Measurements from ENCODE around the gene ANKMY1.
"Not testable (repeated sequence)": the region's sequence is repeated elsewhere in the genome, so short reads cannot be mapped to it uniquely, and the experiment has no call there.

ANKMY1 gene

DNA sequence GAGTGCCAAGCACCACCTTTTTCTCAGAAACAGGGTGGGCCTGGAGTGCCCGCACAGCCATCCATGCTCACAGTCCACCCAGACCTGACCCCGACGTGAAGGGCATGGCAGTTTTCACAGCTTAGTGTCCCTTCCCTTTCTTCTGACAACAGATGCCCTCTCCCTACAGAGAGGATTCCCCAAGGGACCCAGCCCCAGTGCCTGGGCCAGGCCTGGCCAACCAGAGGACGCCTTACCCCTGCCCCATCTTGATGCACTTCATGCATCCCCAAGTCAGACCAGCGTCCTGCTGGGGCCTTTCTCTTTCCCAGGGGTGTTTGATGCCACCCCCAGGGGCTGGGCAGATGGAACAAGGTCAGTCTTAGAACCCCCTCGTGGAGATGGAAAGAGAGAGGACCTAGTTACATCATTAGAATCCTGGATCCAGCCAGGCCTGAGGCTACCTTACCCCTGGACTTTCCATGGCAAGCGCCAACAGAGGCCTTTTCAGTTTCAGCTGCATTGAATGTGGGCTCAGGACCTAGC lies 3.8 kb downstream of the ANKMY1 start:
- DNase-seq = no peak

DNA sequence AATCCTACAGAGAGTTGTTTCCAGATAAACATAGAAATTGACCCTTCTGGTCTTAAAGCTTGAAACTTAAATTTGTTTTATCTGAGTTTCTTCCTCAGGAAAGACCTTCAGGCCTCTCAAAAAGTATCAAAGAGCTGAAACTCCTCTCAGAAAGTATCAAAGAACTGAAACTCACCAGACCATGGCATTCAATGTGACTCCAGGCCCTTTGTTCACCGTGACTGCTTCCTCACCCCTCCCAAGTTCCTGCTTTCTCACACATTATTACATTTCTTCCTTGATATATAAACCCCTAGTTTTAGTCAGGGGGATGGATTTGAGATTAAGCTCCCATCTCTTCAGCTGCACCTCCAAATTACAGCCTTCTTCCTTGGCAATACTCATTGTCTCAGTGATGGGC lies 6.0 kb downstream of the ANKMY1 start:
- no peak for DNase-seq

DNA sequence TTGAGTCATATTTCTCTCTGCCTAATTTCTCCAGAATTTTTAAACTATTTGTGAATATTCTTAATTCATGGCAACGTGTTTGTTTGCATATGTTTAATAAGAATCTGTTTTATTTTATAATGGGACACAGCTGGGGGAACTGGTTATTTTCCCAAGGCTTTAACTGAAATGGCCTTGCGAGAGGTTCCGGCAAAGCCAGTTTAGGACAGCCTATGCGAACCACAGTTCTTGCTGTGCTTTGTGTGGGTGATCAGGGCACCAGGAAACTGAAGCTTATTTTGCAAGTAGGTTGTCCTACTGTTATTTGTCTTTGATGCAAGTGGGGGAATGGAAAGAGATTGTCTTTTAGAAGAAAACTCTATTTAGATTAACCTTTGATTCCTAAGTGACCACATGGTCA lies 6.5 kb downstream of the ANKMY1 start:
- no peak for DNase-seq

DNA sequence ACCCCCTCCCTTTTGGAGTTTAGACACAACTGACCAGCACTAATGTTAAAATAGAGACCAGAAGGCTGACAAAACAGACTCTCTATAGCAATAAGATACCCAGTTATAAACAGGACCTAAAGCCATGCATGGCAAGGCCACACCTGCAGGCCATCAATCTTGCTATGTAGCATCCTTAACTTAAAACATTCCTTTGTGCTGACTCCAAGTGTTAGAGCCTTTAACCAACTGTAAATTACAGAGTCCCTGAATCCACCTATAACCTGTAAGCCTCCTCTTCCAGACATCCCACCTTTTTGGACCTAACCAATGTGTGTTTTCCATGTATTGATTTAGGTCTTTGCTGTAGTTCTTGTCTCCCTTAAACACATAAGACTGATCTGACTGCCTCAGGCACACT lies 17.9 kb downstream of the ANKMY1 start:
- DNase-seq = no peak

DNA sequence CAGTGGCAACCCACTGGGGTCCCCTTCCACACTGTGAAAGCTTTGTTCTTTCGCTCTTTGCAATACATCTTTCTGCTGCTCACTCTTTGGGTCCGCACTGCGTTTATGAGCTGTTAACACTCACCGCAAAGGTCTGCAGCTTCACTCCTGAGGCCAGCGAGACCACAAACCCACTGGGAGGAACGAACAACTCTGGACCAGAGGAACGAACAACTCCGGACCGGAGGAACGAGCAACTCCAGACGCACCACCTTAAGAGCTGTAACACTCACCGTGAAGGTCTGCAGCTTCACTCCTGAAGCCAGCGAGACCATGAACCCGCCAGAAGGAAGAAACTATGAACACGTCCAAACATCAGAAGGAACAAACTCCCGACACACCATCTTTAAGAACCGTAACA lies 18.7 kb downstream of the ANKMY1 start:
- not testable (repeated sequence) for DNase-seq

DNA sequence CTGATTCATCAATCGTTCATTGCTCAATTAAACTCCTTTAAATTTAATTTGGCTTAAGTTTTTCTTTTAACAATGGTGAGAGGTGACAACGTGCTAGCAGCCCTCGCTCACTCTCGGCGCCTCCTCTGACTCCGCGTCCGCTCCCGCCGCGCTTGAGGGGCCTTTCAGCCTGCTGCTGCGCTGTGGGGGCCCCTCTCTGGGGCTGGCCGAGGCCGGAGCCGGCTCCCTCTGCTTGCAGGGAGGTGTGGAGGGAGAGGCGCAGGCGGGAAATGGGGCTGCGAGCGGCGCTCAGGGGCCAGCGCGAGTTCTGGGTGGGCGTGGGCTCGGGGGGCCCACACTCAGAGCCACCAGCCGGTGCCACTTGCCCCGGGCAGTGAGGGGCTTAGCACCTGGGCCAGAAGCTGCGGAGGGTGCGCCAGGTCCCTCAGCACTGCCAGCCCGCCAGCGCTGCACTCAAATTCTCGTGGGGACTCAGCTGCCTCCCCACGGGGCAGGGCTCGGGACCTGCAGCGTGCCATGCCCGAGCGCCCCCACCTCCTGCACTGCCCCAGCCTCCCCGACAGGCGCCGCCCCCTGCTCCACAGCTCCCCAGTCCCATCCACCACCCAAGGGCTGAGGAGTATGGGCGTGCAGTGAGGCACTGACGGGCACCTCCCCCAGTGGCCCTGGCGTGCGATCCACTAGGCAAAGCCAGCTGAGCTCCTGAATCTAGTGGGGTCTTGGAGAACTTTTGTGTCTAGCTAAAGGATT lies 19.6 kb downstream of the ANKMY1 start:
- no peak for DNase-seq

DNA sequence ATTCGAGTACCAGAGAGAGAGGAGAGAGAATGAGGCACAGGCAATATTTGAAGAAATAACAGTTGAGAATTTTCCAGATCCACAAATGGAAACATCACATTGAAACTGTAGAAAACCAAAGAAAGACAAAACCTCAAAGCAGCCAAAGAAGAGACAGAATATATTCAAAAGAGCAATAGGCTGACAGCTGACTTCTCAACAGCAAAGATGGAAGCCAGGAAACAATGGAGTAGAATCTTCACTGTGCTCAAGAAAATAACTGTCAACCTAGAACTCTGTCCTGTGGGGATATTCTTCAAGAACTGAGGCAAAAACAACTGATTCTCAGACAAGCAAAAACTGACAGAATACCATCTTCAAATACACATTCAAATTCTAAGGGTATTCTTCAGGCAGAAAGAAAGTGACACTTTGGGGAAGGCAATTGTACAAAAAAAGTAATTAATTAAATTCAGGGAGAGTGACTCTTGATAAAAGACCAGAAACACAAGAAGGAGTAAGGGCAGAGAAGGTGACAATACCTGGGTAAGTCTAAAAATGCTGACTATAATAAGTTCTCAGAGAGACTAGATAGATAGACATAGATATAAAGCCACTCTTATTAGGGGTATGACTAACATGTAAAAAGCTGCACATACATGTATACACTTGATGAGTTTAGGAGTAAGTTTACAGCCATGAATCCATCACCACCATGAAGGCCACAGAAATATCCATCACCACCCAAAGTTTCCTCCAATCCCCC lies 25.6 kb downstream of the ANKMY1 start:
- no peak for DNase-seq

DNA sequence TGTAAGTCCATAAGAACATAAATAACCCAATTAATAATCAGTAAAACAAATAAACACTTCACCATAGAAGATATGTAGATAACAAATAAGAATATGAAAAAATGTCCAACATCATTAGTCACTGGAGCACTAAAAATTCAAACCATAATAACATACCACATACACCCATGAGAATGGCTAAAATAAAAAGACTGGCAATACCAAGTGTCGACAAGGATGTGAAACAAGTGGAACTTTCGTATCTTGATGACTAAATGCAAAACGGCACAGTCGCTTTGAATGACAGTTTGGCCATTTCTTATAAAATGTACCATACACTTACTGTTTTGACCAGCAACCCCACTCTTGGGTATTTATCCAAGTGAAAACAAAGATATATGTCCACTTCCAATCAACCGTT lies 26.8 kb downstream of the ANKMY1 start:
- DNase-seq = no peak

DNA sequence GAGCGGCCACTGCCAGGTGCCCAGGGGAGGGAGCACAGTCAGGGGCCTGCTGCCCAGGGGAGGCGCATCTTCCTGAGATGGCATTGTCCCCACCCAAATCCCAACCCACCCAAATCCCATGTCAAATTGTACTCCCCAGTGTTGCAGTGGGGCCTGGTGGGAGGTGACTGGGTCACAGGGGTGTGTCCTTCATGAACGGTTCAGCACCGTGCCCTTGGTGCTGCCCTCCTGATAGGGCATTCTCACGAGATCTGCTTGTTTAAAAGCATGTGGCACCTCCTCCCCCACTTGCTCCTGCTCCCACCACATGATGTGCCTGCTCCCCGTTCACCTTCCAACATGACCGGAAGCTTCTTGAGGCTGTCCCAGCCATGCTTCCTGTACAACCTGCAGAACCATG lies 27.6 kb downstream of the ANKMY1 start:
- no peak for DNase-seq

DNA sequence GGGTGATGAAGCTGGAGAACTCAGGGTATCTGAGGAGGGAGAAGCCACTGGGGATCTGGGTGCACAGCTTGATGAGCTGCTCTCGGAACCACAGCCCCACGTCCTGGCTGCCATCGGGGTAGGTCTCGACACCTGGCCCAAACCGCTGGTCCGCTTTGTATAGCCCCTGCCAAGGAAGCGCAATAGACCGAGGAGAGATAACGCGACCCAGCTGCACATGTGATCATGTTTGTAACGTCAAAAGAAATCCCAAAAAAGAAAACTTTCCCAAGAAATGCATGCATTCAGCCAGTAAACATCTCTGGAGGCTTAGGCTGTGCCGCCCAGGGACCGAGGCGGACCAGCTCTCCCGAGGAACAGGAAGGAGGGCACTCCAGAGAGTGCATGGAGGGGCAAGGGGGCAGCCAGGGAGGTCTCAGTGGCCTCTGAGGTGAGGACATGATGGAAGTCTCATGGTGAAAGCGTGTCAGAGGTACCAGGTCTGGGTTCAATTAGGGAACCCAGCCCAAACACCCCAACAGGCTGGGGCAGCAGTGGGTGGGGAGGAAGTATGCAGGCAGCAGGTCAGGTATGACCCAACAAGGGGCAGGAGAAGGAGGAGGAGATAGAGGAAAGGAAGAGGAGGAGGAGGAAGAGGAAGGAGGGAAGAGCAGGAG lies 28.3 kb downstream of the ANKMY1 start:
- no peak for DNase-seq

DNA sequence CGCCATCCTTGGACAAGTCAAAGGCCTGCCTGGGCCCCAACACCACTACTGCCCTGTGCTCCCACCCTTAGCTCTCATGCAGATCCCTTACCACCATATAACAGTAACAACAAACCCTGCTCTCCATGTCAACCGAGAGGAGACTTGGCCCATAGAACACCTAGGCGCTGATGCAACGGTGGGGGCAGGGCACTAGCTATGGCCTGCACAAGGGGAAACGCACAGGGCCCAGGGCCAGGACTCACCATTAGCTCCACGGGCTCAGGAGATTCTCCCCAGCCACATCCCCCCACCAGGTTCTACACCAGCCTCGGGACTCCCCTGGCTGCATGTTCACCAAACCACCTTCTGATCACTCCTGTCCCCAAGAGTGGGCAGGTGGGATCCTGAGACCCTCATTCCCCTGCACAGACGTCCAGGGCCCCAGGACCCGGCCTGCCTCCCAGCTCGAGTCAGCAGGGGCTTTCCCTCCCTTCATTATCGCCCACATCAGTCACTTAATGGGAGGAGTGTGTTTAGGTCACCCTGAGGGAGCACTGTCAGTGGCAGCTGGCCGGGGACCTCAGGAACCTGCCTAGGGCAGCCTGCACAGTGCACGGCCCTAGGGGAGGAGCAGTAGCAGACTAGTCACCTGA lies 29.3 kb downstream of the ANKMY1 start:
- no peak for DNase-seq

DNA sequence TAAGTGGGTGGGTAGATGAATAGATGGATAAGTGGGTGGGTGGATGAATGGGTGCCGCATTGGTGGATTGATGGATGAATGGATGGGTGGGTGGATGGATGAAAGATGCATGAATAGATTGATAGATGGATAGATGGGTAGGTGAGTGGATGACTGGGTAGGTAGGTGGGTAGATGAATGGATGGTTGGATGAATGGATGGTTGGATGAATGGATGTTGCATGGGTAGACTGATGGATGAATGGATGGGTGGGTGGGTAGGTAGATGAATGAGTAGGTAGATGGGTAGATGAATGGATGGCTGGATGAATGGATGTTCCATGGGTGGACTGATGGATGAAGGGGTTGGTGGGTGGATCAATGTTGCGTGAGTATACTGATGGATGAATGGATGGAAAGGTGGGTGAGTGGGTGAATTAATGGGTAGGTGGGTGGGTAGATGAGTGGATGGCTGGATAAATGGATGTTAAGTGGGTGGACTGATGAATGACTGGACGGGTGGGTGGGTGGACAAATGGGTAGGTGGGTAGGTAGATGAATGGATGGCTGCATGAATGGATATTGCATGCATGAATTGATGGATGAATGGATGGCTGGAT lies 30.5 kb downstream of the ANKMY1 start:
- DNase-seq = no peak

DNA sequence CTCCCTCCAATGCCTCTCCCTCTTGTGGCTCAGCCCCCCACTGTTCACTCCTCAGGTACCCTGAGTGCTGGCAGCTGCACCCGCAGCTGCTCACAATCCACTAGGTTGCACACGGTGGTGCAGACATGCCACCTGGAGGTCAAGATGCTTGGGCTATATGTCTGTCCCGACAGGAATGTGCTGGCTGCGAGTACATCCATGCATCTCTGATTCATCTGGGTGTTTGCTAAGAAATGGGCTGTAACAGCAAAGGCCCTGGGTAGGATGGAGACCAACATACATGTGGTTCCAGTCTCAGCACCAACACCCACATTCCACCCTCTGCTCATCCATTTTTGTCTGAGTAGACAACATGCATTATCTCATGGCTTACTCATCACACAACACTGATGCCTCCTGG lies 31.3 kb downstream of the ANKMY1 start:
- no peak for DNase-seq

DNA sequence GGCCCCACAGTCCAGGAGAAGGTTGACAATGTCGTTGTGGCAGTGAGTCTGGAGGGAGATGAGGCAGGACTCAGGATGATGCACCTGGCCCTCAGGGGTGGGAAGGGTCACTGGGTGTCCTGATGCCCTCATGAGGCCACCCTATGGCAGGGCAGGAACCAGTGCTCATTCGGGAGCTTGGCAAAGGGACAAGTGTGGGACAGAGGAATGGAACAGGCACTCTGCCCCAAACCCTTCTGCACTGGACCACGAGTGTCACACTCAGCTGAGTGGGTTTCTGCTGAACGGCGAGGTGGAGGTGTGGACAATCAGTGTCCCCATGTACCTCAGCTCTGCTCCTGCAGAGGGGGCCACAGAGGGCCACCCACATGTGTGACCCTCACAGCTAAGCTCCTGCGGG lies 32.0 kb downstream of the ANKMY1 start:
- no peak for DNase-seq

DNA sequence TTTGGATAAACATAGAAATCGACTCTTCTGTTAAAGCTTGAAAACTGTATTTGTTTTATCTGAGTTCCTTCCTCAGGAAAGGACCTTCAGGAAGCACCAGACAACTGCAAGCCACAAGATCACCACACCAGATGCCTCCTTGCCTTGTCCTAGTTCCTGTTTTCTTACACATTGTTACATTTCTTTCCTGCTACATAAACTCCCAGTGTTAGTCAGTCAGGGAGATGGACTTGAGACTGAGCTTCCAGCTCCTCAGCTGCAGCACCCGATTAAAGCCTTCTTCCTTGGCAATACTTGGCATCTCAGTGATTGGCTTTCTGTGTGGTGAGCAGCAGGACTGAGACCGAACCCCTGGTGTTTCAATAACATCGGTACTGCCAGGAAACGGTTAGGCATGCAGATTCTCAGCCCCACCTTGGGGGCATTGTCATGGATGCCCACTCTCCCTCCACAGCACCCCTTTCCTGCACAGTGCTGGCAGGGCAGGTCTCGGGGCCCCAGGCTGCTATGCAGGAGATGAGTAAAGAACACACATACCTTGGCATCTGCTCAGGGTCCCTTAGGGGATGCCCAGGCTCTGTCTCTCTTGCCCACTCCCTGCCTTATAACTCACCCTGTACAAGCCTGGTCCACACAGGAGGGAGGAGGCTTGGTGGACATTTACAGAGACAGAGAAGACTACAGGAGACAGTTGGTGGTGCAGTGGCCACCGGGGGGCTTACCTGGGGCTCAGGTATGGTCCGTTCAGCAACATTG lies 32.6 kb downstream of the ANKMY1 start:
- DNase-seq = no peak

DNA sequence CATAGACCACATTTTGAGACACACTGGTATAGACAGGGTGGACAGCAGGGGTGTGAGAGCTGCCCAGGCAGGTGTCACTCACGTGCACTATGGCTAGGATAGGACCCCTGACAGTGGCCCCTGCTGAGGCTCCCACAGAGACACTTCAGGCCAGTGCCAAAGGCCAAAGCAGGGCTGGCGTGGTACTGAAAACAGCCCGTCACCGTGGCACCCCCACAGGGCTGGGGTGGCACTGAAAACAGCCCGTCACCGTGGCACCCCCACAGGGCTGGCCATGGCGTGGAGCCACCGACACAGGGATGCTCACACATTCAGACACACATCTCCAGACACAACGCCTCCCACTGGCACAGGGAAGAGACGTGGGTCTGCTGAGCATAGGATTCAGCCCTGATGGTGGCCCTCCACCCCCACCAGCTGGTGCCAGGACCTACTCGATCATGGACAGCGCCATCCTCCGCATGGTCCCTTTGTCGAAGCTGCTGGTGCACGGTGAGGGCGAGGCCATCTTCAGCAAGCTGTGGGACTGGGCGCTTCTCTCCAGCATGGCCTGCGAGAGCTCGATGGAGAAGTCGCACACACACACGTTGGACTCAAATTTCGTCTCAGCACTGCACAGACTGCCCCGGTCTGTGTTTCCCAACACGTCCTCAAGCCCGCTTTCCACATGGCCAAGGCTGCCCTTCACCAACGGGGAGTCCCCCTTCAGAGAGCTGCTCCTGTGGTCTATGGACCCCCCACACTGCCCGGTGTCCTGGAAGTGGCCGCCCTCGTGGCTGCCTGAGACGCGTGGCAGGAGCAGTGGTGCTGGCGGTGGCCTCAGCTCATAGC lies 34.1 kb downstream of the ANKMY1 start:
- DNase-seq = no peak

DNA sequence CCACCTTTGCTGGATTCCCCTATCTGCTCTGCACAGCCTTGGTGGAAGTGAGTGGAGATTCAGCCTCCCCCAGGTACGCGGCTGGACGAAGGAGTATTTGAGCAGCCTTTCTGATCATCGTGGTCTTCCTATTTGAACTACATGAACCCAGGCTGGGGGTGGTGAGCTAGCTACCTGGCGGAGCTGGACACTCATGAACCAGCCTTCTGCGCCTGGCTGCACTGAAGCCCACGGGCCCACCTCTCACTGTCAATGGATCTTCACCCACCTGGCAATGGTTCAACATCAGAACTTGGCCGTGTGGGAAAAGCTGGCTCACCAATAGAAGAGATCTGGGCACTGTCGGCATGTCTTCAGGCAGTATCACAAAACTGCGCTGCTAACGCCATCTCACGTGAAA lies 35.4 kb downstream of the ANKMY1 start:
- DNase-seq = no peak

DNA sequence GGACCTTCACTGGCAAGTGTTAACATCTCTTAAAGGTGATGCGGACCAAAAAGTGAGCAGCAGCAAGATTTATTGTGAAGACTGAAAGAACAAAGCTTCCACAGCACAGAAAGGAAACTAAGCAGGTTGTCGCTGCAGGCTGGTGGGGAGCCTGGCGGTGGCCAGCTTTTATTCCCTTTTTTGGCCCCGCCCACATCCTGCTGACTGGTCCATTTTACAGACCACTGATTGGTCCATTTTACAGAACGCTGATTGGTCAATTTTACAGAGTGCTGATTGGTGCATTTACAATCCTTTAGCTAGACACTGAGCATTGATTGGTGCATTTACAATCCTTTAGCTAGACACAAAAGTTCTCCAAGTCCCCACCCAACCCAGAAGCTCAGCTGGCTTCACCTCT lies 35.9 kb downstream of the ANKMY1 start:
- not testable (repeated sequence) for DNase-seq

DNA sequence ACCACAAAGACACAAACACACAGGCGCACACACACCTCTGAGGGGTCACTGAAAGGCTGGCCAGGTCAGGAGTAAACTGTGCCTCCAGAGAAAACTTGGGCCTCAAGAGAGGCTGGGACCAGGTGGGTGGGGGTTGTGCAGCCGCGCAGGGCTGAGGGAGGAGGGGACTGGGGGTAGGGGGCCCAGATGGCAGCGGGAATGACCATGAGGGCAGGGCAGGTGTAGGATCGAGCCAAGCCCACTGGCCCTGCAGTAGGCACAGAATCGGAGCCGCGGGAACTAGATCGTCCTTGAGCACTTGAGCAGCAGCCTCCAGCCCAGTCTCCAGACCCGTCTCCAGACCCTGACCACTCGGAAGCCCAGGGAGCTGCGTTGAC lies 36.8 kb downstream of the ANKMY1 start:
- DNase-seq = no peak

DNA sequence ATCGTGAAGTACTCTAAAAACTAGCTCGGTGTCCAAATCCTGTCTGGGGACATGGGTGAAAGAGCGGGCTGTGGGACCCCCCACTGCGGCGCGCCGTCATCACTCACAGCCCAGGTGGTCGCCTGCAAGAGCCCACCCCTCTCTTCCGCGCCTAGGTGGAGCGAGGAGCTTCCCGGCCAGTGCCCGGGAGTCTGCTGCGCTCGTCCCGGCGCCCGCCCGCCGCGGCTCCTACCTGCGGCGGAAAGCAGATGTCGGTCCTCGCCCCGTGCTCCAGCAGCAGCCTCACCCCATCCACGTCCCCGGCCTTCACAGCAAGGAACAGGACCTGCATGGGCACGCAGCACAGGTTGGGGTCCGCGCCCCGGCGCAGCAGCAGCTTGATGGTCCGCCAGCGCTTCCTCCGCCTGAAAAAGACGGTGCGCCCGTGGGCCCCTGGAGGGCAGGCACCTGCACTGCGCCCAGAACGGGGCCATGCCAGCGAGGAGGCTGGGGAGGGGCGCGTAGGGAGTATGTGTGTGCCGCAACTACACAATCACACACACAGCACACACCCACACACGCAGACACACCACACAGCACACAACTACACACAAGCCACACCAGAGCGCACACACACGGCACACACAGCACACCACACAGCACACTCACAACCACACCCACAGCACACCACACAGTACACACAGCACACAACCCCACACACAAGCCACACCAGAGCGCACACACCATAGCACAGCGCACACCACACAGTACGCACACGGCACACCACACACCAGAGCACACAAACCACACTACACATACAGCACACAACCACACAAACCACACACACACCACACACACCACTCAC lies 37.4 kb downstream of the ANKMY1 start:
- no peak for DNase-seq

All from inflammatory macrophage treated with lipopolysaccharide for 1 hour (primary cell).